GM18499 (cell line): ENCODE measurements around the gene TMCO1.
"Not testable (repeated sequence)": the region's sequence is repeated elsewhere in the genome, so short reads cannot be mapped to it uniquely, and the experiment has no call there.

Source experiments
- ATAC-seq: cut with Tn5 transposase; IDR thresholded peaks from one replicate; pipeline ENCODE4 v1.9.1; 2021; ENCODE audit warnings: moderate number of reproducible peaks; ENCODE audit not compliant: insufficient read depth, unreplicated experiment

Gene TMCO1, protein sequence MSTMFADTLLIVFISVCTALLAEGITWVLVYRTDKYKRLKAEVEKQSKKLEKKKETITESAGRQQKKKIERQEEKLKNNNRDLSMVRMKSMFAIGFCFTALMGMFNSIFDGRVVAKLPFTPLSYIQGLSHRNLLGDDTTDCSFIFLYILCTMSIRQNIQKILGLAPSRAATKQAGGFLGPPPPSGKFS

GRCh38 chr1:165768513-165769394 is at the start of gene TMCO1:
Gene TMCO1, minus strand, starts transcription at chr1:165768868. Its CDS starts 117 bp downstream, at chr1:165768751.
- peak; percentile 98 for ATAC-seq

GRCh38 chr1:165816826-165817497 is 48.3 kb upstream of the TMCO1 start:
- no peak for ATAC-seq

- ATAC-seq, result no peak
These were observed 47.5 kb upstream of the TMCO1 start for GRCh38 chr1:165816157-165816556.

DNA sequence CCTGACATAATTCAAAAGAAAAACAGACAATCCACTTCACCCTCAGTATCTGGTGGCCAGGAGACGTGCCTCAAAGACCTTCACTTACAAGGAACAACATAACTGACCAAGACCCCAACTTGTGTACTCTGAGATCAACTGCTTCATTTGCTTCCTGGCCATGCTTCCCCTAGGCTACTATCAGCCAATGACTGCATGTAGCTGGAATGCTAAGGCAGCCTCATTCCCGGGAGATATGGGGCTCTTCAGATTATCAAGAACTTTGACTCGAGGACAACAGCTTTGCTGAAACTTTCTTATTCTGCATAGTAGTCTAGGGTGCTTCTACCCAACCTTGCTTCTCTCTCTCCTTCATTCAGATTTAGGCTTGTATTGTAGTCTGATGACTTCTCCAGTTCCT is 47.1 kb upstream of the TMCO1 start:
- no peak for ATAC-seq

DNA sequence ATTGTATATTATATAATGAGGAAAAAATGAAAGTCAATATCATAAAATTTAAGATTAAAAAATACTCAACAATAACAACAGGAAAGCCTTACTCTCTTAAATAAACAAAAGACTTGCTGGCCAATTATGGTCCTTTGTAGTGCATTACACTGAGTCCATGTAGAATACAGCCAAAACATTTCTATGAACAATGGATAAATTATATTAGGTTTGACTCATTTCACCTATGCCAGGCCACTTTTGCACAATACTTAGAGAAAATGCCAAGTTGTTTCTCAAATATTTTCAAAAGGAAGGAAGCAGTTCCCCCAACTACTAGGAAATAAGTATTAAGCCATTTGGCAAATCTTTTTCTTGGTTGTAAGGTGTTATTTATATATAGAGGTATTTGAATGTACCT is 38.9 kb upstream of the TMCO1 start:
- no peak for ATAC-seq

DNA sequence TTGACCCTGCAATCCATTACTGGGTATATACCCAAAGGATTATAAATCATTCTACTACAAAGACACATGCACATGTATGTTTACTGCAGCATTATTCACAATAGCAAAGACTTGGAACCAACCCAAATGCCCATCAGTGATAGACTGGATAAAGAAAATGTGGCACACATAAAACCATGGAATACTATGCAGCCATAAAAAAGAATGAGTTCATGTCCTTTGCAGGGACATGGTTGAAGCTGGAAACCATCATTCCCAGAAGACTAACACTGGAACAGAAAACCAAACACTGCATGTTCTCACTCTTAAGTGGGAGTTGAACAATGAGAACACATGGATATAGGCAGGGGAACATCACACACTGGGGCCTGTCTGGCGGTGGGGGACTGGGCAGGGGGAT is 35.8 kb upstream of the TMCO1 start:
- not testable (repeated sequence) for ATAC-seq

DNA sequence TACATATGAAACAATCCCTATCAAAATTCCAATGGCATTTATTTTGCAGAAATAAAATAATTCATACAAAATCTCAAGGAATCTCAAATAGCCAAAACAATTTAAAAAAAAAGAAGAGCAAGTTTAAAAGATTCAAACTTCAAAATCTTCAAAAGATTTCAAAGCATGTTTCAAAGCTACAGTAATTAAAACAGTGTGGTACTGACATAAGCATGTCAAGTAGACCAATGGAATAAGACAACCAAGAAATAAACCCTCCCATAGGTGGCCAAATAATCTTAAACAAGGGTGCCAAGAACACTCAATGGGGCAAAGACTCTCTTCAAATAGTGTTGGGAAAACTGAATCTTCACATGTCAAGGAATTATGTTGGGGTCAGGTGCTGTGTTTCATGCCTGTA is 30.7 kb upstream of the TMCO1 start:
- no peak for ATAC-seq

GRCh38 chr1:165795894-165796293 is 27.2 kb upstream of the TMCO1 start:
- ATAC-seq, result no peak

GRCh38 chr1:165793951-165794350 is 25.3 kb upstream of the TMCO1 start:
- ATAC-seq, result no peak

- no peak for ATAC-seq
These were observed 19.1 kb upstream of the TMCO1 start for GRCh38 chr1:165787741-165788140.

GRCh38 chr1:165783519-165783918 is 14.9 kb upstream of the TMCO1 start:
- ATAC-seq, result not testable (repeated sequence)

DNA sequence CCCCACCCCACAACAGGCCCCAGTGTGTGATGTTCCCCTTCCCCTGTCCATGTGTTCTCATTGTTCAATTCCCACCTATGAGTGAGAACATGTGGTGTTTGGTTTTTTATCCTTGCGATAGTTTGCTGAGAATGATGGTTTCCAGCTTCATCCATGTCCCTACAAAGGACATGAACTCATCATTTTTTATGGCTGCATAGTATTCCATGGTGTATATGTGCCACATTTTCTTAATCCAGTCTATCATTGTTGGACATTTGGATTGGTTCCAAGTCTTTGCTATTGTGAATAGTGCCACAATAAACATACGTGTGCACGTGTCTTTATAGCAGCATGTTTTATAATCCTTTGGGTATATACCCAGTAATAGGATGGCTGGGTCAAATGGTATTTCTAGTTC is 9.5 kb upstream of the TMCO1 start:
- not testable (repeated sequence) for ATAC-seq

- ATAC-seq, result no peak
These were observed 4.8 kb upstream of the TMCO1 start for GRCh38 chr1:165773324-165773965.

DNA sequence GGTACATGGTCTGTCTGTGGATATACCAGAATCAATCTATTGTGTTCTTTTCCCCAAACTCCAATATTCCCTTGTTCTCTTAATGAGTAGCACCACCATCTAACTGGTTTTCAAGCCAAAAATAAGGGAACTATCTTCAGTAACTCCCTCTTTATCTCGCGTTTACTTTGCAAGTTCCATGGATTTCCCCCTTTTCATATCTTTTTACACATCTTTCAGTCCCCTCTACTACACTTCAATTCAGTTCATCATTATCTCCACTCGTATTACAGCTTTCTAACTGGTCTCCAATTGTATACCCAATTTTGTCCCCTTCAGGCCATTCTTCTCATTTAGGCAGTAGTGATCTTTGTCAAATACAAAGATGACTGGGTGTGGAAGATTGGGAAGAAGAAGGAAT is 4.1 kb upstream of the TMCO1 start:
- ATAC-seq, result no peak

DNA sequence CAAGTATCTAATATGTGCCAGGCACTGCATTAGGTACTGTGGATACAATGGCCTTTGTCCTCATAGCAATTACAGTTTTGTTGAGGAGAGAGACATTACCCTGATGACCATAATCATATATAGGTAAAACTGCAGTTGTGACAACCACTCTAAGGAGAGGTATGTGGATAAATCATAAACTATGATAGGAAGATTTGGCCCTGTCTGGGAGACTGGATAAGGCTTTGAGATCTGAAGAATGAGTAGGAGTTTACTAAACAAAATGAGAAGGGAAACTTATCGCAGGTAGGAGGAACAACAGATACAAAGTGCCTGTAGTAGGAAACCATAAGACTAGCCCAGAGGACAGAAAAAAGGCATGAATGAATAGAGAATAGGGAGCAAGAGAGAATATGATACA is 4.4 kb downstream of the TMCO1 start:
- ATAC-seq, result no peak

DNA sequence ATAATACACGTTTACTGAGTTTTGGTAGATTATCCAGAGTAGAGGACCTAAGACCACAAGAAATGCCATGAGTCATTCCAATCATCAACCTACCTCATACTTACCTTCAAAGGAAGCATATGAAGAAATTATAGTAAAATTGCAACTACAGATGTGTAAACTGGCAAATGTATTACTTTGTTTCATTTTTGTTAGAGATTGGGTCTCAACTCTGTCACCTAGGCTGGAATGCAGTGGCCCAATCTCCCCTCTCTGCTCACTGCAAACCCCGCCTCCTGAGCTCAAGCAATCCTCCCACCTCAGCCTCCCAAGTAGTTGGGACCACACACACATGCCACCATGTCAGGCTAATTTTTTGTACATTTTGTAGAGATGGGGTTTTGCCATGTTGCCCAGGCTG is 5.2 kb downstream of the TMCO1 start:
- ATAC-seq, result no peak

DNA sequence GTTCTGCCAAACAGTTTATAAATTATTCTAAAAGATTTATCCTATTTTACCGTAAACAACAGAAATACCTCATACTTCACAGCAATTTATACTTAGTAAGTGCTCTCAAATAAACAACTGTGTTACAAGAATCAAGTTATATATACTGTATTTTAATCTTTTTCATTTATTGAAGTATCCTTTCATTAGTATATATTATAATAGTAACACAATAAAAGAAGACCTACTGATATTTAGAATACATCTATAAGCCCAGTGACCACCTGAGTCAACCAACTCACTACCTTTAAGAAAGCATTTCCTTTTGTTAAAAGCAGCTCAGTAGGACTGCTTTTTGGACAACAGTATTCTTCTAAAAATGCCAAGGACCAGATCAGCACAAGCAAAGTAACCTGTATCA is 5.9 kb downstream of the TMCO1 start:
- ATAC-seq, result no peak

- no peak for ATAC-seq
These were observed 9.6 kb downstream of the TMCO1 start for GRCh38 chr1:165759095-165759494.

DNA sequence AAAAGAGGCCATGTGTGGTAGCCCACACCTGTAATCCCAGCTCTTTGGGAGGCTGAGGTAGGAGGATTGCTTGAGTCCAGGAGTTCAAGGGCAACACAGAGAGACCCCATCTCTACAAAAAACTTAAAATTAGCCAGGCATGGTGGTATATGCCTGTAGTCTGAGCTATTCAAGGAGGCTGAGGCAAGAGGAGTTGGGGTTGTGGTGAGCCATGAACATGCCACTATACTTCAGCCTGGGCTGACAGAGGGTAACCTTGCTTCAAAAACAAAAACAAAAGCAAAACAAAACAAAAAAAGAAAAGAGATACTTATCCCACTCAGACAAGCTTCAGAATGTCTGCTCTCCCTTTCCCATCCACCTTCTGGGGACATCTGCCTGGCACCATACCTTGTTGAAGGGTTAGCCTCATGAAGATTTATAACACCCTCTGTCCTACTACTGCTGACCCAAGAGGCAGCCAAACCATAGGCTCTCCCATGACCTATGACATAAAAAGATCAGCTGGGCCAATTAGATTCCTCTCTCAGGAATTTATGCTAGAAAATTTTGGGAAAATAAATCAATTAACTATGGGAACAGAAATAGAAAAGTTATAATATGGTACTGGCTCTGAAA is 13.2 kb downstream of the TMCO1 start:
- no peak for ATAC-seq

DNA sequence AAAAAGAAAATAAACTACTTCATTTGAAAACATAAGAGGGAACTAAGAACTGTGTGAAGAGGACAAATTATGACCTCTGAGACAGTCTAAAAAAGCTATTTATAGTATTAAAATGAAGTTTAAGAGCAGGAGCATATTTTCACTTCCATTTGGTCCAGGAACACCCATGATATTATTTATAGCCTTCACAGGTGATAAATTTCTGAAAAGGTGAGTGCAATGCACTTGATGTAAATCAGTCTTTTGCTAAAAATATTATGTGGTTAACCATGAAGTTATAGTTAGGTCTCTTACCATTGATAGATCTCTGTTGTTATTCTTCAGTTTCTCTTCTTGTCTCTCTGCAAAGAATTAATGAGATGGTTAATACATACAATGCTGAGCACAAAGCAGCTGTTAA is 14.7 kb downstream of the TMCO1 start:
- peak; percentile 96 for ATAC-seq
